Measurements from ENCODE around the gene KIR2DL1. TPM values are rescaled to one million over a fixed set of nuclear protein-coding genes. Genes with fewer than 3 reads are reported as not detected.
"Not testable (repeated sequence)": the region's sequence is repeated elsewhere in the genome, so short reads cannot be mapped to it uniquely, and the experiment has no call there.

Gene KIR2DL1
- total RNA-seq, 1 donor from 2014 or later, result not detected

DNA sequence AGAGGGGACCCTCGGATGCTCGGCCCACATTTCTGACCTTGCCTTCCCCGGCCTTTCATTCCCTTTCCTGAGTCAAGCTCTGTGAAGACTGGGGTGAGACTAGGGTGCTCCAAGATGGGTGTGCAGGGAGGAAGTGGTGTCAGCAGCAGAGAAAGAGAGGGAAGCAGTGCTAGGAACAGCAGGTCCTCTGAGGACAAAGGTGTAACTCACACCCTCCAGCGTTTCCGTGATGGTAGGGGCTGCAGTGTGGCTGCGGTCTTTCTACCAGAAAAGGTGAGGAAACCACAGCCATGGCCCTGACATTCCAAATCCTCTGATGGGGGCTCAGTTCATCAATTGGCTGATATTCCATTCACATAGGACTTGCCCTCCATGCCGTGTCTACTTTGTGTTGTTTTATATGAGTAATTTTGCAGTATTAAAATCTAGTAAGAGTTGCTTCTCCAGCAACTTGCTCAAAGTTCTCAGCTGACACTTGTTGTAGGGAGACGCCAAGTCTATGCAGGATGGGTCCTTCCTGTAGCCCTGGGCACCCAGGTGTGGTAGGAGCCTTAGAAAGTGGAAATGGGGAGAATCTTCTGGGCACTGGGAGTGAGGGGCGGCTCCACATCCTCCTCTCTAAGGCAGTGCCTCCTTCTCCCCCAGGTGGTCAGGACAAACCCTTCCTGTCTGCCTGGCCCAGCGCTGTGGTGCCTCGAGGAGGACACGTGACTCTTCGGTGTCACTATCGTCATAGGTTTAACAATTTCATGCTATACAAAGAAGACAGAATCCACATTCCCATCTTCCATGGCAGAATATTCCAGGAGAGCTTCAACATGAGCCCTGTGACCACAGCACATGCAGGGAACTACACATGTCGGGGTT lies 48.3 kb downstream of the KIR2DL1 start:
- Histone ChIP-seq H3K36me3 (ENCODE audit: control insufficient read depth, insufficient read depth, low read length) (no peaks in the 10 kb centered on the region), H3K27me3 (ENCODE audit: control insufficient read depth, insufficient read depth, low read length) (no peaks in the 10 kb centered on the region), H3K4me3 (ENCODE audit: low read depth, low read length) (no peak overlapping the region)
- TF ChIP-seq, protein P1, sequence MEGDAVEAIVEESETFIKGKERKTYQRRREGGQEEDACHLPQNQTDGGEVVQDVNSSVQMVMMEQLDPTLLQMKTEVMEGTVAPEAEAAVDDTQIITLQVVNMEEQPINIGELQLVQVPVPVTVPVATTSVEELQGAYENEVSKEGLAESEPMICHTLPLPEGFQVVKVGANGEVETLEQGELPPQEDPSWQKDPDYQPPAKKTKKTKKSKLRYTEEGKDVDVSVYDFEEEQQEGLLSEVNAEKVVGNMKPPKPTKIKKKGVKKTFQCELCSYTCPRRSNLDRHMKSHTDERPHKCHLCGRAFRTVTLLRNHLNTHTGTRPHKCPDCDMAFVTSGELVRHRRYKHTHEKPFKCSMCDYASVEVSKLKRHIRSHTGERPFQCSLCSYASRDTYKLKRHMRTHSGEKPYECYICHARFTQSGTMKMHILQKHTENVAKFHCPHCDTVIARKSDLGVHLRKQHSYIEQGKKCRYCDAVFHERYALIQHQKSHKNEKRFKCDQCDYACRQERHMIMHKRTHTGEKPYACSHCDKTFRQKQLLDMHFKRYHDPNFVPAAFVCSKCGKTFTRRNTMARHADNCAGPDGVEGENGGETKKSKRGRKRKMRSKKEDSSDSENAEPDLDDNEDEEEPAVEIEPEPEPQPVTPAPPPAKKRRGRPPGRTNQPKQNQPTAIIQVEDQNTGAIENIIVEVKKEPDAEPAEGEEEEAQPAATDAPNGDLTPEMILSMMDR (IDR thresholded peaks at IDR 0.05; ENCODE audit: insufficient read depth, low read length, severe bottlenecking), result no peak
- DNase-seq (ENCODE audit: low read depth) (no peak), FAIRE-seq (no peak)

DNA sequence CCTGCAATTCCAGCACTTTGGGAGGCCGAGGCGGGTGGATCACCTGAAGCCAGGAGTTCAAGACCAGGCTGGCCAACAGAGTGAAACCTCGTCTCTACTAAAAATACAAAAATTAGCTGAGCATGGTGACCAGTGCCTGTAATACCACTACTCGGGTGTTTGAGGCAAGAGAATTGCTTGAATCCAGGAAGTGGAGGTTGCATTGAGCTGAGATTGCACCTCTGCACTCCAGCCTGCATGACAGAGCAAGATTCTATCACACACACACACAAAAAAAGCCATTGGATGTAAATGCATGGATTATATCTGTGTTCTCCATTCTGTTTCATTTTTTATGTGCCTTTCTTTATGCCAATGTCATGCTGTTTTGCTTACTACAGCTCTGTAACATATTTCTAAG lies 54.8 kb downstream of the KIR2DL1 start:
- not testable (repeated sequence) for H3K4me3 ChIP-seq (ENCODE audit: low read depth, low read length); H3K27me3 ChIP-seq (ENCODE audit: control insufficient read depth, insufficient read depth, low read length); FAIRE-seq; H3K36me3 ChIP-seq (ENCODE audit: control insufficient read depth, insufficient read depth, low read length); DNase-seq (ENCODE audit: low read depth)

DNA sequence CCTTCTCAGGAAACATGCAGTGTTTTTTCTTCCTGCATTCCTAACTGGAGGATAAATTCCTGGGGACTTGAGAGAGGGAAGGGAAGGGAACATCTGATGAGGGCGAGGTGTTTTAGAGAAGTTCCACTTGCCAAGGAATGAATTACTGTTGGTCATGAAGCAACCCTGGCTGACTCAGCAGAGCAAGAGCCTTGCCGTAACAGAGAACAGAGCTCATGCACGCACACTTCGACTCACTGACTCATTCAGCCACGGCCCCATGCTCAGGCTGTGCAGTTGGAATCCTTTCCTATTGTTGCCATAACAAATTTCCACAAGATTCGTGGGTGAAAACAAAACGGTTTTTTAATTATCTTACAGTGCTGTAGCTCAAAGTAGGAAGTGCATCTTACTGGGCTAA lies 55.7 kb downstream of the KIR2DL1 start:
- H3K27me3 ChIP-seq (ENCODE audit: control insufficient read depth, insufficient read depth, low read length); FAIRE-seq; H3K4me3 ChIP-seq (ENCODE audit: low read depth, low read length); H3K36me3 ChIP-seq (ENCODE audit: control insufficient read depth, insufficient read depth, low read length); DNase-seq (ENCODE audit: low read depth): not testable (repeated sequence)

DNA sequence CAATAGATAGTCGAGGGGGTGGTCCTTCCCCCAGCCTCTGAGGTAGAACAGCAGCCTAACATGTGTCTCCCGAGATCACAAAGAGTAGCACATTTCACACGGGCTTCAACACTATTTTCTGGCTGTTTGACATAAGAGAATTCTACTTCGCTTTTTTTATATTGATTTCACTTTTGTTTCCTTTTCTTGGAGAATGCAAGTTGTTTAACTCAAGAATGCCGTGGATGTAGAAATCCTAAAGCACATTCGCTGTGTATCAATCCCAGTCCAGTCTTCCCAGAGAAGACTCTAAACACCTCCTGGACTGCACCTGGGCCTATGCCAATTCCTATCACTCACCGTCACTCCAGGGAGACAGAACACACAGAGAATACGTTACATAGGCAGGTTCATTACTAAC lies 58.5 kb downstream of the KIR2DL1 start:
- not testable (repeated sequence) for H3K4me3 ChIP-seq (ENCODE audit: low read depth, low read length); H3K36me3 ChIP-seq (ENCODE audit: control insufficient read depth, insufficient read depth, low read length); DNase-seq (ENCODE audit: low read depth); FAIRE-seq; H3K27me3 ChIP-seq (ENCODE audit: control insufficient read depth, insufficient read depth, low read length)

DNA sequence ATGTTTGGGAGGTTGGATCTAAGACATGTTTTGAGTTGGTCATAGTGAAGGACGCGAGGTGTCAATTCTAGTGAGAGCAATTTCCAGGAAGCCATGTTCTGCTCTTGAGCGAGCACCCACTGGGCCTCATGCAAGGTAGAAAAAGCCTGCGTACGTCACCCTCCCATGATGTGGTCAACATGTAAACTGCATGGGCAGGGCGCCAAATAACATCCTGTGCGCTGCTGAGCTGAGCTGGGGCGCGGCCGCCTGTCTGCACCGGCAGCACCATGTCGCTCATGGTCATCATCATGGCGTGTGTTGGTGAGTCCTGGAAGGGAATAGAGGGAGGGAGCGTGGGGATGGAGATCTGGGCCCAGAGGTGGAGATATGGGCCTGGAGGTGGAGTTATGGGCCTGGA lies 62.9 kb downstream of the KIR2DL1 start, which contains the start of gene KIR2DS4:
Gene KIR2DS4, plus strand, starts transcription at position 181 of the 400 bp plus-strand sequence.
- H3K36me3 ChIP-seq (ENCODE audit: control insufficient read depth, insufficient read depth, low read length); H3K27me3 ChIP-seq (ENCODE audit: control insufficient read depth, insufficient read depth, low read length); H3K4me3 ChIP-seq (ENCODE audit: low read depth, low read length); FAIRE-seq; DNase-seq (ENCODE audit: low read depth): not testable (repeated sequence)

Other genes starting within 250 kb of the KIR2DL1 start
- gene LILRA2, start 196.0 kb upstream of the KIR2DL1 start, total RNA-seq, result not detected in 2 replicates
- gene LILRA1, start 176.2 kb upstream of the KIR2DL1 start, total RNA-seq, result not detected in 2 replicates
- gene LILRB1, start 139.3 kb upstream of the KIR2DL1 start, total RNA-seq, result not detected in 2 replicates
- not detected in 2 replicates for gene LILRB4, start 106.8 kb upstream of the KIR2DL1 start, total RNA-seq
- not detected in 2 replicates for gene KIR3DL3, start 45.4 kb upstream of the KIR2DL1 start, total RNA-seq
- gene KIR2DL3, start 31.3 kb upstream of the KIR2DL1 start, total RNA-seq, result not detected in 2 replicates
- not detected in 2 replicates for gene KIR2DL4, start 33.8 kb downstream of the KIR2DL1 start, total RNA-seq
- not detected in 2 replicates for gene KIR3DL1, start 46.7 kb downstream of the KIR2DL1 start, total RNA-seq
- not detected in 2 replicates for gene KIR2DS4, start 62.9 kb downstream of the KIR2DL1 start, total RNA-seq
- not detected in 2 replicates for gene KIR3DL2, start 80.7 kb downstream of the KIR2DL1 start, total RNA-seq
- gene FCAR, start 104.4 kb downstream of the KIR2DL1 start, total RNA-seq, result not detected in 2 replicates
- not detected in 2 replicates for gene NCR1, start 136.4 kb downstream of the KIR2DL1 start, total RNA-seq
- 0.13 TPM in 1 of 2 replicates, not detected in the other for gene NLRP7, start 177.7 kb downstream of the KIR2DL1 start, total RNA-seq
- gene NLRP2, start 196.6 kb downstream of the KIR2DL1 start, total RNA-seq, result 9.0 and 36.7 TPM in 2 replicates

All from bronchial epithelial cell (primary cell).